Heart right ventricle (tissue), 16 donors: ENCODE results near the gene GRM7. TPM values are rescaled to one million over a fixed set of nuclear protein-coding genes. Genes with fewer than 3 reads are reported as not detected.

Experiments used
- ATAC-seq, 8 donors: fragments of 200-7000 bp; cut with Tn5 transposase; one replicate each; pipeline ENCODE4 v1.9.1; 2020; ENCODE audit warnings: mild to moderate bottlenecking in 8 of 8, moderate library complexity in 8 of 8, moderate number of reproducible peaks in 1 of 8
- DNase-seq, 2 donors: peaks; one replicate each; pipeline ENCODE4 v3.0.0-alpha.2; 2020
- H3K27ac ChIP-seq, 10 donors: fragments of 200-600 bp; sonication (generic) in 2 of 10; one replicate each; pipeline versions ENCODE4 v1.5.0 to v1.8.0; 2020 to 2022; ENCODE audit warnings: mild to moderate bottlenecking in 3 of 10
- H3K27me3 ChIP-seq, 7 donors: fragments of 200-600 bp; one replicate each; pipeline ENCODE4 v1.8.0; 2021 to 2022; ENCODE audit warnings: mild to moderate bottlenecking in 2 of 7
- H3K36me3 ChIP-seq, 9 donors: fragments of 200-600 bp; sonication (generic) in 1 of 9; one replicate each; pipeline versions ENCODE4 v1.5.0 to v1.8.0; 2020 to 2022; ENCODE audit warnings: mild to moderate bottlenecking in 2 of 9
- H3K4me1 ChIP-seq, 9 donors: fragments of 200-600 bp; sonication (generic) in 1 of 9; one replicate each; pipeline versions ENCODE4 v1.5.0 to v1.8.0; 2020 to 2022; ENCODE audit warnings: mild to moderate bottlenecking in 4 of 9
- H3K4me3 ChIP-seq, 10 donors: fragments of 200-600 bp; sonication (generic) in 2 of 10; one replicate each; pipeline versions ENCODE4 v1.5.0 to v1.8.0; 2020 to 2022; ENCODE audit warnings: mild to moderate bottlenecking in 7 of 10, moderate library complexity in 2 of 10
- H3K9me3 ChIP-seq, 11 donors: fragments of 200-600 bp in 10 of 11; sonication (generic) in 2 of 11; one replicate each; pipeline versions ENCODE4 v1.5.0 to v1.8.0; 2013 to 2022; ENCODE audit warnings: mild to moderate bottlenecking in 2 of 11, control low read depth in 1 of 11, moderate library complexity in 1 of 11
- CTCF ChIP-seq, 9 donors: fragments of 200-600 bp; sonication (generic) in 2 of 9; IDR thresholded peaks; one replicate each; pipeline versions ENCODE4 v1.5.0 to v1.8.0; 2021 to 2022; ENCODE audit warnings: antibody characterized with exemption in 9 of 9, mild to moderate bottlenecking in 5 of 9, moderate library complexity in 1 of 9
- WGBS, 2 donors: extraction: QIAGEN DNeasy Blood & Tissue Kit; methylation state at CpG; one replicate each; pipeline ENCODE4 v1.1.7; 2013; ENCODE audit warnings: inconsistent platforms in 1 of 2; 5-methylcytosine and 5-hydroxymethylcytosine counted together
- intact Hi-C, 10 donors: fragments of 100-400 bp; cut with DNase I; formaldehyde crosslinking; loops; one replicate each; pipeline versions ENCODE4 v1.11.1 to v1.14.2; 2022
- polyA plus RNA-seq, 2 donors: library from polyadenylated mRNA; stranded (reverse); fragments of 200-250 nt; gene quantifications; one replicate each; pipeline ENCODE4 v1.2.3, GENCODE V29; 2013
- total RNA-seq, 10 donors: library from RNA; stranded (reverse); fragmentation: NEBNext Ultra II Directional in 3 of 10; extraction: Animal tissue kit (Norgen Biotek cat#: 25700) in 3 of 10; gene quantifications; one replicate each; pipeline versions ENCODE4 v1.2.1 to v1.2.4, GENCODE V29; 2021 to 2023
- donor health status: Arrhythmogenic right ventricular cardiomyopathy.
- donor health status: ischemic (EF 13 %, LVEDD 7.1; RV severe dilation, severe dysfunction).
- donor health status: healthy with polysubstance abuse.
- donor health status: DM: no; HTN: yes; CAD: no.
- donor health status: DM: no; HTN: no; CAD: no.
- donor health status: ischemic (EF 25% LVEDD 6.9; RV normal size, moderate dysfunction).
- donor health status: ischemic (EF 25% LVEDD 5.7; RV mildly dilated, moderate dysfunction).
- donor health status: healthy.
- donor health status: DM: yes; HTN: yes; CAD: no.
- donor health status: Ischemic cardiomyopathy.
- donor health status: ischemic (EF 35%, LVEDD 5.7; RV mildly dilated, moderate dysfunction).
- donor health status: nonischemic (EF 11% LVEDD 7.7; RV severe dilation, severe dysfunction).
- donor health status: DM: yes; HTN: yes; CAD: no.
- donor health status: PGD.
- donor health status: ischemic (EF 29% LVEDD 5.4; RV normal size, mild dysfunction).
- donor health status: nonischemic (EF 23%, LVEDD 6.1; RV moderate dilation, normal function).

The GRM7 gene
- total and polyA plus RNA-seq, 12 donors = not detected

- intact Hi-C loops = no loop called here
- 61 to 77% methylated on average over 5 of the region's 5 CpGs for WGBS, 2 donors
- H3K36me3 ChIP-seq = no peaks in the 10 kb centered on the region
- no peaks in the 10 kb centered on the region for H3K4me1 ChIP-seq
- no peak for TF ChIP-seq CTCF (IDR thresholded peaks at IDR 0.05)
- H3K27ac ChIP-seq = no peak overlapping the region
- H3K27me3 ChIP-seq = no peaks in the 10 kb centered on the region
- H3K4me3 ChIP-seq = no peak overlapping the region
- ATAC-seq (no peak), DNase-seq (no peak)
- no peaks in the 10 kb centered on the region for H3K9me3 ChIP-seq
Measured at GRCh38 chr3:7637694-7638093, 776.8 kb downstream of the GRM7 start.

GRCh38 chr3:7638103-7638502 is 777.2 kb downstream of the GRM7 start:
- Histone ChIP-seq H3K27me3 (no peaks in the 10 kb centered on the region), H3K9me3 (no peaks in the 10 kb centered on the region), H3K4me1 (no peaks in the 10 kb centered on the region), H3K36me3 (no peaks in the 10 kb centered on the region), H3K27ac (no peak overlapping the region), H3K4me3 (no peak overlapping the region)
- no peak for ATAC-seq
- DNase-seq = no peak
- intact Hi-C loops = no loop called here
- no peak for TF ChIP-seq CTCF (IDR thresholded peaks at IDR 0.05)

GRCh38 chr3:7640787-7641186 is 779.9 kb downstream of the GRM7 start:
- Histone ChIP-seq H3K4me3 (no peak overlapping the region), H3K4me1 (no peaks in the 10 kb centered on the region), H3K27ac (no peak overlapping the region), H3K9me3 (no peaks in the 10 kb centered on the region), H3K36me3 (no peaks in the 10 kb centered on the region), H3K27me3 (peaks cover 0 to 4% (median 0%) of the 10 kb centered on the region in 7 donors)
- TF ChIP-seq CTCF (IDR thresholded peaks at IDR 0.05) = no peak
- intact Hi-C loops = no loop called here
- DNase-seq = no peak
- no peak for ATAC-seq

- peak in 1 of 8 donors; percentile 58 for ATAC-seq
Measured at GRCh38 chr3:7646851-7647250, 785.9 kb downstream of the GRM7 start.

More at GRCh38 chr3:7646851-7647250, 785.9 kb downstream of the GRM7 start:
- 70 to 76% methylated on average over 5 of the region's 5 CpGs for WGBS, 2 donors
- no peaks in the 10 kb centered on the region for H3K36me3 ChIP-seq
- intact Hi-C loops = no loop called here
- H3K27me3 ChIP-seq = peaks cover 0 to 4% (median 0%) of the 10 kb centered on the region in 7 donors
- no peak for DNase-seq
- H3K4me1 ChIP-seq = no peaks in the 10 kb centered on the region
- no peak overlapping the region for H3K27ac ChIP-seq
- no peak for TF ChIP-seq CTCF (IDR thresholded peaks at IDR 0.05)
- no peaks in the 10 kb centered on the region for H3K9me3 ChIP-seq
- H3K4me3 ChIP-seq = no peak overlapping the region
